Body of pancreas (tissue), 4 donors: ENCODE results near the gene ZMPSTE24. TPM values are rescaled to one million over a fixed set of nuclear protein-coding genes. Genes with fewer than 3 reads are reported as not detected.
"Not testable (repeated sequence)": the region's sequence is repeated elsewhere in the genome, so short reads cannot be mapped to it uniquely, and the experiment has no call there.

ENCODE experiments used
- ATAC-seq: fragments of 150-250 bp; one replicate; pipeline ENCODE4 v1.9.1; 2016
- DNase-seq, 4 donors: peaks; one replicate each; pipeline ENCODE4 v3.0.0-alpha.2; 2019
- H3K27ac ChIP-seq, 4 donors: fragments of 200-600 bp; sonication (generic); 1 replicate in 3 of 4; 2 replicates in 1 of 4; pipeline versions ENCODE4 v1.5.1 to v1.6.1; 2016 to 2019; ENCODE audit warnings: mild to moderate bottlenecking in 1 of 4, mixed read lengths in 1 of 4, moderate library complexity in 1 of 4
- H3K27me3 ChIP-seq, 2 donors: fragments of 200-600 bp; sonication (generic); one replicate each; pipeline ENCODE4 v1.6.0; 2016; ENCODE audit warnings: mild to moderate bottlenecking in 1 of 2
- H3K36me3 ChIP-seq, 2 donors: fragments of 200-600 bp; sonication (generic); replicated peaks in 1 of 2; 2 replicates each; pipeline ENCODE4 v1.5.1; 2016; ENCODE audit warnings: low read depth in 2 of 2; ENCODE audit not compliant: insufficient read depth in 1 of 2
- H3K4me1 ChIP-seq: fragments of 200-600 bp; sonication (generic); one replicate; pipeline ENCODE4 v1.6.0; 2016
- H3K4me3 ChIP-seq, 2 donors: fragments of 200-600 bp; sonication (generic); 1 replicate in 1 of 2; 2 replicates in 1 of 2; pipeline ENCODE4 v1.5.1; 2016 to 2019
- H3K9me3 ChIP-seq, 3 donors: fragments of 200-600 bp; sonication (generic); 1 replicate in 2 of 3; 2 replicates in 1 of 3; pipeline ENCODE4 v1.5.1; 2016
- CTCF ChIP-seq, 7 experiments: fragments of 450-650 bp in 4 of 7; fragments of 200-600 bp in 3 of 7; sonication (generic) in 3 of 7; IDR thresholded peaks; one replicate each; pipeline ENCODE4 v1.5.1; 2016 to 2019; ENCODE audit warnings: antibody characterized with exemption in 7 of 7
- POLR2A ChIP-seq, 3 donors: fragments of 450-650 bp; IDR thresholded peaks; one replicate each; pipeline ENCODE4 v1.6.1; 2016; ENCODE audit warnings: antibody characterized with exemption in 3 of 3, mild to moderate bottlenecking in 2 of 3
- WGBS, 2 donors: methylation state at CpG; one replicate each; pipeline ENCODE4 v1.1.5; 2017; 5-methylcytosine and 5-hydroxymethylcytosine counted together
- intact Hi-C: fragments of 100-400 bp; cut with DNase I; formaldehyde crosslinking; loops from one replicate; pipeline ENCODE4 v1.15.1; 2023
- total RNA-seq, 2 donors: library from RNA; depleted of rRNA; stranded (reverse); fragments of >200 nt; gene quantifications; one replicate each; pipeline ENCODE4 v1.1.0, GENCODE V29; 2016

ZMPSTE24 gene
- total RNA-seq, 2 donors from 2014 or later, result 20.8 to 25.7 TPM

GRCh38 chr1:40318476-40318875 lies 60.4 kb downstream of the ZMPSTE24 start:
- intact Hi-C loops, result no loop called here
- Histone ChIP-seq H3K4me1 (peaks cover 28% of the 10 kb centered on the region), H3K36me3 (no peaks in the 10 kb centered on the region), H3K27ac (no peak overlapping the region), H3K4me3 (no peak overlapping the region), H3K9me3 (no peaks in the 10 kb centered on the region), H3K27me3 (peaks cover 0 to 7% of the 10 kb centered on the region in 2 donors)
- 85 to 90% methylated on average over 4 of the region's 4 CpGs for WGBS, 2 donors
- no peak for DNase-seq
- TF ChIP-seq POLR2A (IDR thresholded peaks at IDR 0.05) (no peak), CTCF (IDR thresholded peaks at IDR 0.05) (no peak)
- no peak for ATAC-seq

DNA sequence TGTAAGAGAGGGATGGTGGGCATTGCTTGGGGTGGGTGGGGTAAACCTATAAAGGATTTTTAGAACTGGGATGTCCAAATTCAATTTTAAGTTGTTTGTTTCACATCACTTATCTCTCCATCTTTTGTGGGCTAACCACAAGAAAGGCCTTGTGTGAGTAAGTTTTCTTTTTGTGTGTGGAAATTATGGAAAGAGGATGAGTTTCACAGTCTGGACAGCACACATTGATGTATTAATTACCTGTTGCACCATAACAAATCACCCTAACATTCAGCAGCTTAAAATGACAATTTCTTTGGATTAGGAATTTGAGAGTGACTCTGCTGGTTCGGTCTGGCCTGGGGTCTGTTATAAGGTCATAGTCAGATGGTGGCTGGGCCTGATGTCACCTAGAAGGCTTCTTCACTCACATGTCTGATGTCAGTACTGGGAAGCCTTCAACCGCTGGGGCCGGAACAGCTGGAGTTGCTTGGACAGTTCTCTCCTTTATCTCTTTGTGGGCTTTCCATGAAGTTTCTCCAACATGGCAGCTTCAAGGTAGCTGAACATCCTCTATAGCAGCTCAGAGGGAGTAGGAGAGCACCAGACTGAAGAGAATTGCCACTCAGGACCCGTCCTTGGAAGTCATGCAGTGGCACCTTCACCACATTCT lies 61.1 kb downstream of the ZMPSTE24 start:
- intact Hi-C loops, result no loop called here
- Histone ChIP-seq H3K27me3 (peaks cover 0 to 7% of the 10 kb centered on the region in 2 donors), H3K9me3 (no peaks in the 10 kb centered on the region), H3K4me3 (no peak overlapping the region), H3K4me1 (peaks cover 28% of the 10 kb centered on the region), H3K27ac (no peak overlapping the region), H3K36me3 (no peaks in the 10 kb centered on the region)
- ATAC-seq, result no peak
- TF ChIP-seq CTCF (IDR thresholded peaks at IDR 0.05) (no peak), POLR2A (IDR thresholded peaks at IDR 0.05) (no peak)
- WGBS, 2 donors, result 82 to 94% methylated on average over 2 to 4 of the region's 4 CpGs
- DNase-seq, result no peak

- H3K27ac ChIP-seq, H3K27me3 ChIP-seq, intact Hi-C loops, ATAC-seq, H3K4me1 ChIP-seq, H3K4me3 ChIP-seq, H3K36me3 ChIP-seq, DNase-seq, H3K9me3 ChIP-seq: not testable (repeated sequence)
- WGBS, 2 donors, result 85 to 89% methylated on average over 1 of the region's 1 CpG
These were observed 73.4 kb downstream of the ZMPSTE24 start for GRCh38 chr1:40331403-40331802.

GRCh38 chr1:40332695-40333094 lies 74.7 kb downstream of the ZMPSTE24 start:
- WGBS, 2 donors, result 72 to 77% methylated on average over 1 of the region's 1 CpG
- no peaks in the 10 kb centered on the region for H3K36me3 ChIP-seq
- H3K27me3 ChIP-seq, result no peaks in the 10 kb centered on the region
- H3K27ac ChIP-seq, result no peak overlapping the region
- ATAC-seq, result no peak
- H3K9me3 ChIP-seq, result no peaks in the 10 kb centered on the region
- no peak for DNase-seq
- TF ChIP-seq CTCF (IDR thresholded peaks at IDR 0.05), result no peak
- TF ChIP-seq POLR2A (IDR thresholded peaks at IDR 0.05), result no peak
- intact Hi-C loops, result no loop called here
- H3K4me1 ChIP-seq, result no peaks in the 10 kb centered on the region
- H3K4me3 ChIP-seq, result no peak overlapping the region

DNA sequence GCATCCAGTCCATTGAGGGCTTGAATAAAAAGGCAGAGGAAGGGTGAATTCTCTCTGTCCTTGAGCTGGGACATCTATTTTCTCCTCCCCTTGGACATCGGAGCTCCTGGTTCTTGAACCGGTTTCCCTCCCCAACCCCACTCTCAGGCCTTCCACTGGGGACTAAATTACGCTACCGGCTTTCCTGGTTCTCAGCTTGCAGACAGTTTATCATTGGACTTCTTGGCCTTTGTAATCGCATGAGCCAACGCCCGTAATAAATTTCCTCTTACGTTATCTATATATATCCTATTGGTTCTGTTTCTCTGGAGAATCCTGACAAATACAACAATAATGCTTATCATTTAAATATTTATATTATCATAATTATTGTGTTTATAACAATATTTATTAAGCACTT lies 79.4 kb downstream of the ZMPSTE24 start:
- no peak overlapping the region for H3K4me3 ChIP-seq
- TF ChIP-seq CTCF (IDR thresholded peaks at IDR 0.05), result no peak
- TF ChIP-seq POLR2A (IDR thresholded peaks at IDR 0.05), result no peak
- H3K4me1 ChIP-seq, result peaks cover 10% of the 10 kb centered on the region
- H3K27ac ChIP-seq, result no peak overlapping the region
- H3K27me3 ChIP-seq, result no peaks in the 10 kb centered on the region
- DNase-seq (no peak), ATAC-seq (no peak)
- WGBS, 2 donors, result 73 to 75% methylated on average over 8 of the region's 8 CpGs
- H3K36me3 ChIP-seq, result no peaks in the 10 kb centered on the region
- no peaks in the 10 kb centered on the region for H3K9me3 ChIP-seq
- intact Hi-C loops, result no loop called here
